Ishikawa (cell line): ENCODE results near the gene SLC25A52.

ENCODE experiments used
- CEBPB ChIP-seq: IDR thresholded peaks from 2 replicates; pipeline ENCODE4 v1.6.1; 2012
- CREB1 ChIP-seq: IDR thresholded peaks from 2 replicates; pipeline ENCODE4 v1.6.1; 2012; ENCODE audit warnings: low read depth
- EGR1 ChIP-seq: IDR thresholded peaks from 2 replicates; pipeline ENCODE4 v1.6.1; 2012
- EP300 ChIP-seq: IDR thresholded peaks from 2 replicates; pipeline ENCODE4 v1.6.1; 2012; ENCODE audit warnings: borderline replicate concordance
- FOXM1 ChIP-seq: IDR thresholded peaks from 2 replicates; pipeline ENCODE4 v1.6.1; 2012; ENCODE audit warnings: low read depth, borderline replicate concordance
- MAX ChIP-seq: IDR thresholded peaks from 2 replicates; pipeline ENCODE4 v1.6.1; 2012
- NFIC ChIP-seq: IDR thresholded peaks from 2 replicates; pipeline ENCODE4 v1.6.1; 2012
- RAD21 ChIP-seq: IDR thresholded peaks from 2 replicates; pipeline ENCODE4 v1.6.1; 2012; ENCODE audit warnings: low read depth
- REST ChIP-seq: IDR thresholded peaks from 2 replicates; pipeline ENCODE4 v1.6.1; 2012; ENCODE audit warnings: low read depth, mild to moderate bottlenecking
- TAF1 ChIP-seq: IDR thresholded peaks from 2 replicates; pipeline ENCODE4 v1.6.1; 2012; ENCODE audit warnings: low read depth, mild to moderate bottlenecking
- TCF12 ChIP-seq: IDR thresholded peaks from 2 replicates; pipeline ENCODE4 v1.6.1; 2012; ENCODE audit warnings: low read depth
- TEAD4 ChIP-seq: IDR thresholded peaks from 2 replicates; pipeline ENCODE4 v1.6.1; 2012
- USF1 ChIP-seq: IDR thresholded peaks from 2 replicates; pipeline ENCODE4 v1.6.1; 2012
- YY1 ChIP-seq: IDR thresholded peaks from 2 replicates; pipeline ENCODE4 v1.6.1; 2012; ENCODE audit warnings: low read depth
- ZBTB7A ChIP-seq: IDR thresholded peaks from 2 replicates; pipeline ENCODE4 v1.6.1; 2012; ENCODE audit warnings: low read depth

SLC25A52 gene

GRCh38 chr18:31731628-31732027 is 29.1 kb downstream of the SLC25A52 start:
- TF ChIP-seq USF1 (no peak), TEAD4 (no peak), CEBPB (no peak), ZBTB7A (no peak), CREB1 (no peak)

GRCh38 chr18:31723990-31724711 is 36.5 kb downstream of the SLC25A52 start:
- TF ChIP-seq TCF12 (no peak), EGR1 (no peak), FOXM1 (no peak), MAX (no peak)

- TF ChIP-seq TAF1 (no peak), ZBTB7A (no peak), TEAD4 (no peak), CEBPB (no peak), FOXM1 (no peak), USF1 (no peak), NFIC (no peak), RAD21 (no peak)
Observed at GRCh38 chr18:31723639-31723989, 37.1 kb downstream of the SLC25A52 start.

- TF ChIP-seq RAD21, result peak; percentile 78
- no peak for TF ChIP-seq ZBTB7A
- no peak for TF ChIP-seq NFIC
Observed at GRCh38 chr18:31722369-31722957, 38.2 kb downstream of the SLC25A52 start.

- TF ChIP-seq USF1 (no peak), MAX (no peak), YY1 (no peak), TCF12 (no peak), EGR1 (no peak), TEAD4 (no peak), CEBPB (no peak), FOXM1 (no peak), CREB1 (no peak), NFIC (no peak), EP300 (no peak), REST (no peak), TAF1 (no peak), ZBTB7A (no peak), RAD21 (no peak)
Observed at GRCh38 chr18:31721601-31722000, 39.1 kb downstream of the SLC25A52 start.

GRCh38 chr18:31720867-31721266 is 39.8 kb downstream of the SLC25A52 start:
- TF ChIP-seq FOXM1 (no peak), TEAD4 (no peak), REST (no peak), TAF1 (no peak), TCF12 (no peak), CEBPB (no peak), RAD21 (no peak), YY1 (no peak), MAX (no peak), ZBTB7A (no peak), NFIC (no peak), USF1 (no peak), CREB1 (no peak), EGR1 (no peak), EP300 (no peak)
